Fibroblast of lung (primary cell): ENCODE measurements around the gene STAT5A.

Experiments used
- EZH2 ChIP-seq: IDR thresholded peaks from 2 replicates; pipeline ENCODE4 v1.5.1; 2012; ENCODE audit warnings: low read length, control low read depth, mild to moderate bottlenecking; ENCODE audit errors: missing control alignments
- TF ChIP-seq, protein P1 (sequence below), 2 donors: IDR thresholded peaks in 1 of 2; conservative IDR thresholded peaks in 1 of 2; 1 replicate in 1 of 2; 2 replicates in 1 of 2; pipeline ENCODE4 v1.5.1; 2011 to 2012; ENCODE audit warnings: low read length in 2 of 2, control low read depth in 1 of 2, inconsistent platforms in 1 of 2, low read depth in 1 of 2, mild to moderate bottlenecking in 1 of 2

DNA sequence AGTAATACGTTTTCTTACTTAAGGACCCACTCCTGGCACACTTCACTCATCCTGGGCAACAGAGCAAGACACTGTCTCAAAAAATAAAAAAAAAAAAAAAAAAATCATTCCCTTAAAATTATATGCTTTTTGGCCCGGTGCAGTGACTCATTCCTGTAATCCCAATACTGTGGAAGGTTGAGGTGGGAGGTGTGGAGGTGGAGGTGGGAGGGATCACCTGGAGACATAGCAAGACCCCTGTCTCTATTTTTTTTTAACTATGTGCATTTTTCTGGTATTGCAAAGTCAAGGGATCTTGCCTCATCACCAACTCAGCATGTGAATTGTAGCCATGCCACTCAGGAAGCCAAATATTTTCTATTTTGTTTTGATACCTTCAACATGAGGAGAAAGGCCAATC lies 21.8 kb upstream of the STAT5A start:
- TF ChIP-seq, protein P1, sequence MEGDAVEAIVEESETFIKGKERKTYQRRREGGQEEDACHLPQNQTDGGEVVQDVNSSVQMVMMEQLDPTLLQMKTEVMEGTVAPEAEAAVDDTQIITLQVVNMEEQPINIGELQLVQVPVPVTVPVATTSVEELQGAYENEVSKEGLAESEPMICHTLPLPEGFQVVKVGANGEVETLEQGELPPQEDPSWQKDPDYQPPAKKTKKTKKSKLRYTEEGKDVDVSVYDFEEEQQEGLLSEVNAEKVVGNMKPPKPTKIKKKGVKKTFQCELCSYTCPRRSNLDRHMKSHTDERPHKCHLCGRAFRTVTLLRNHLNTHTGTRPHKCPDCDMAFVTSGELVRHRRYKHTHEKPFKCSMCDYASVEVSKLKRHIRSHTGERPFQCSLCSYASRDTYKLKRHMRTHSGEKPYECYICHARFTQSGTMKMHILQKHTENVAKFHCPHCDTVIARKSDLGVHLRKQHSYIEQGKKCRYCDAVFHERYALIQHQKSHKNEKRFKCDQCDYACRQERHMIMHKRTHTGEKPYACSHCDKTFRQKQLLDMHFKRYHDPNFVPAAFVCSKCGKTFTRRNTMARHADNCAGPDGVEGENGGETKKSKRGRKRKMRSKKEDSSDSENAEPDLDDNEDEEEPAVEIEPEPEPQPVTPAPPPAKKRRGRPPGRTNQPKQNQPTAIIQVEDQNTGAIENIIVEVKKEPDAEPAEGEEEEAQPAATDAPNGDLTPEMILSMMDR (conservative IDR thresholded peaks at IDR 0.05 in 1 of 2, IDR thresholded peaks at IDR 0.05 in 1 of 2; ENCODE audit: low read depth in 1 of 2, low read length in 2 of 2) = no peak
- no peak for TF ChIP-seq EZH2
